Duodenal mucosa (tissue), 2 donors: ENCODE measurements around the gene CRYBG1.
"Not testable (repeated sequence)": the region's sequence is repeated elsewhere in the genome, so short reads cannot be mapped to it uniquely, and the experiment has no call there.

Experiments used
- H3K27ac ChIP-seq: one replicate; pipeline ENCODE4 v1.7.0; 2013; ENCODE audit warnings: low read depth, low read length
- H3K27me3 ChIP-seq, 2 donors: one replicate each; pipeline ENCODE4 v1.7.0; 2013; ENCODE audit warnings: low read length in 2 of 2, control low read depth in 1 of 2; ENCODE audit not compliant: insufficient read depth in 2 of 2, control insufficient read depth in 1 of 2
- H3K36me3 ChIP-seq, 2 donors: one replicate each; pipeline ENCODE4 v1.7.0; 2013; ENCODE audit warnings: low read length in 2 of 2, control low read depth in 1 of 2; ENCODE audit not compliant: insufficient read depth in 2 of 2, control insufficient read depth in 1 of 2
- H3K4me1 ChIP-seq, 2 donors: one replicate each; pipeline ENCODE4 v1.7.0; 2013; ENCODE audit warnings: low read length in 2 of 2, control low read depth in 1 of 2; ENCODE audit not compliant: insufficient read depth in 2 of 2, control insufficient read depth in 1 of 2
- H3K4me3 ChIP-seq, 2 donors: one replicate each; pipeline ENCODE4 v1.7.0; 2013; ENCODE audit warnings: low read length in 2 of 2, low read depth in 1 of 2
- H3K9ac ChIP-seq, 2 donors: one replicate each; pipeline ENCODE4 v1.7.0; 2013; ENCODE audit warnings: low read length in 2 of 2, low read depth in 1 of 2
- H3K9me3 ChIP-seq, 2 donors: one replicate each; pipeline ENCODE4 v1.7.0; 2013; ENCODE audit warnings: low read length in 2 of 2, control low read depth in 1 of 2; ENCODE audit not compliant: control insufficient read depth in 1 of 2

Gene CRYBG1

GRCh38 chr6:106555767-106556166 is 195.2 kb downstream of the CRYBG1 start:
- no peaks in the 10 kb centered on the region for H3K27me3 ChIP-seq
- H3K36me3 ChIP-seq = peaks cover 16 to 36% of the 10 kb centered on the region in 2 donors

DNA sequence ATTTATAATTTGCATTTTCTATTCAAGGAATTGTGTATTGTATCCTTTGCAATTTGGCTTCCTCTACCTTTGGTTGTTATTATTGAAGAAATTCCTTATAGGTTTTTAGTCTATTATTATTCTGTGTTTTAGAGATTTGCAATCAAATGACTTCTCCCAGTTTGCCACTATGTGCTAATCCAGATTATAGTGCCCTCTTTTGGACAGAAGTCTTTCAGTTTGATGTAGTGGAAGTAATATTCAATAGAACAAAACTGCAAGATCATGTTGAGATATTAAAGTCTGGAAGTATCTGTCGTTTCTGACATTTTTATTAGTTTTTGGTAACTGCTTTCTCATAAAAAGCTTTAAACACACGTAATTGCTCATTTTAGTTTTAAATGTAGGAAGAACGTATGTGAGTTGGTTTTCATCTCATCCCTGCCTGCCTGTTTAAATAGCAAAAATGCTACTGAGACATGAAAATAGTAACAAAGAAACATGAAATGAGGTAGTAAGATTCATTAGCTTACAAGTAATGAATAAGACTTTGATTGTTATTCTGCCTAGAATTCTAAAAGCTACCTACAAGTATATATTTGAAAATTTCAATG is 195.9 kb downstream of the CRYBG1 start:
- Histone ChIP-seq H3K4me3 (no peak overlapping the region), H3K9ac (no peak overlapping the region), H3K27me3 (no peaks in the 10 kb centered on the region), H3K36me3 (peaks cover 14 to 36% of the 10 kb centered on the region in 2 donors), H3K9me3 (no peaks in the 10 kb centered on the region), H3K27ac (no peak overlapping the region), H3K4me1 (no peaks in the 10 kb centered on the region)

More at GRCh38 chr6:106555767-106556166, 195.2 kb downstream of the CRYBG1 start:
- H3K4me1 ChIP-seq = no peaks in the 10 kb centered on the region
- no peak overlapping the region for H3K9ac ChIP-seq
- H3K9me3 ChIP-seq = no peaks in the 10 kb centered on the region
- no peak overlapping the region for H3K27ac ChIP-seq
- no peak overlapping the region for H3K4me3 ChIP-seq

- no peaks in the 10 kb centered on the region for H3K4me1 ChIP-seq
- H3K9me3 ChIP-seq = no peaks in the 10 kb centered on the region
- no peaks in the 10 kb centered on the region for H3K27me3 ChIP-seq
- H3K36me3 ChIP-seq = peaks cover 14 to 42% of the 10 kb centered on the region in 2 donors
- H3K9ac ChIP-seq = no peak overlapping the region
- no peak overlapping the region for H3K27ac ChIP-seq
- H3K4me3 ChIP-seq = no peak overlapping the region
These were observed 197.3 kb downstream of the CRYBG1 start for GRCh38 chr6:106557837-106558236.

- Histone ChIP-seq H3K36me3 (peaks cover 14 to 43% of the 10 kb centered on the region in 2 donors), H3K27me3 (no peaks in the 10 kb centered on the region), H3K27ac (no peak overlapping the region), H3K4me3 (no peak overlapping the region), H3K9me3 (no peaks in the 10 kb centered on the region), H3K9ac (no peak overlapping the region), H3K4me1 (no peaks in the 10 kb centered on the region)
These were observed 197.8 kb downstream of the CRYBG1 start for GRCh38 chr6:106558364-106558763.

DNA sequence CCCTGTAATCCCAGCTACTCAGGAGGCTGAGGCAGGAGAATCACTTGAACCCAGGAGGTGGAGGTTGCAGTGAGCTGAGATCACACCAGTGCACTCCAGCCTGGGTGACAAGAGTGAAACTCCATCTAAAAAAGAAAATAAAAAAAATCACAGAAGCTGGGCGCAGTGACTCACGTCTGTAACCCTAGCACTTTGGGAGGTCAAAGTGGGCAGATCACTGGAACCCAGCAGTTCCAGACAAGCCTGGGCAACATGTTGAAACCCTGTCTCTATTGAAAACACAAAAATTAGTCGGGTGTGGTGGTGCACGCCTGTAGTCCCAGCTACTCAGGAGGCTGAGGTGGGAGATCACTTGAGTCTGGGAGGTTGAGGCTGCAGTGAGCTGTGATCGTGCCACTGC is 199.1 kb downstream of the CRYBG1 start:
- H3K36me3 ChIP-seq = peaks cover 16 to 37% of the 10 kb centered on the region in 2 donors
- H3K4me3 ChIP-seq, H3K9ac ChIP-seq, H3K4me1 ChIP-seq, H3K27ac ChIP-seq, H3K27me3 ChIP-seq, H3K9me3 ChIP-seq: not testable (repeated sequence)

- peaks cover 0 to 3% of the 10 kb centered on the region in 2 donors for H3K4me1 ChIP-seq
- H3K4me3 ChIP-seq = no peak overlapping the region
- H3K9me3 ChIP-seq = no peaks in the 10 kb centered on the region
- no peak overlapping the region for H3K27ac ChIP-seq
- no peak overlapping the region for H3K9ac ChIP-seq
- no peaks in the 10 kb centered on the region for H3K27me3 ChIP-seq
- peaks cover 10 to 45% of the 10 kb centered on the region in 2 donors for H3K36me3 ChIP-seq
These were observed 200.6 kb downstream of the CRYBG1 start for GRCh38 chr6:106560996-106561685.

GRCh38 chr6:106561686-106562405 is 201.3 kb downstream of the CRYBG1 start:
- no peaks in the 10 kb centered on the region for H3K27me3 ChIP-seq
- H3K27ac ChIP-seq = no peak overlapping the region
- no peak overlapping the region for H3K4me3 ChIP-seq

GRCh38 chr6:106563614-106564013 is 203.1 kb downstream of the CRYBG1 start:
- H3K36me3 ChIP-seq = peaks cover 18 to 56% of the 10 kb centered on the region in 2 donors

More at GRCh38 chr6:106561686-106562405, 201.3 kb downstream of the CRYBG1 start:
- no peak overlapping the region for H3K9ac ChIP-seq
- peaks cover 10 to 45% of the 10 kb centered on the region in 2 donors for H3K36me3 ChIP-seq
- H3K4me1 ChIP-seq = peaks cover 0 to 3% of the 10 kb centered on the region in 2 donors
- no peaks in the 10 kb centered on the region for H3K9me3 ChIP-seq

DNA sequence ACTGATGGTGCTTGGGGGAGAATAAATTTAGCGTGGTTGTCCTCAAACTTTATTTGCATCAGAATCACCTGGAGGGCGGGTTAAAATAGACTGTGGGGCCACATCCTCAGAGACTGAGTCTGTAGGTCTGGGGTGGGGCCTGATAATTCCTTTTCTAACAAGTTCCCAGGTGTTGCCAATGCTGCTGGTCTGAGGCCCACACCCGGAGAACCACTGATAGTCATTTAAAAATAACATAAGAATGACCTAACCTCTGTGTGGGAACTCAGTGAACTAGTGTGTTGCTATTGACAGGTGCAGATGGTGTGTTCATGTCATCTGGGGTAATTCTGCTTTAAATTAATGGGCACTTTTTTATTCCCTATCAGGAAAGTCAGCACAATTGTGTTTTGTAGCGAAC is 204.0 kb downstream of the CRYBG1 start:
- H3K9ac ChIP-seq = no peak overlapping the region
- H3K4me1 ChIP-seq = peaks cover 0 to 3% of the 10 kb centered on the region in 2 donors
- no peak overlapping the region for H3K4me3 ChIP-seq
- no peaks in the 10 kb centered on the region for H3K9me3 ChIP-seq
- H3K27me3 ChIP-seq = no peaks in the 10 kb centered on the region
- peaks cover 21 to 56% of the 10 kb centered on the region in 2 donors for H3K36me3 ChIP-seq
- H3K27ac ChIP-seq = no peak overlapping the region

More at GRCh38 chr6:106563614-106564013, 203.1 kb downstream of the CRYBG1 start:
- Histone ChIP-seq H3K4me3 (no peak overlapping the region), H3K9me3 (no peaks in the 10 kb centered on the region), H3K27ac (no peak overlapping the region), H3K27me3 (no peaks in the 10 kb centered on the region), H3K4me1 (peaks cover 0 to 3% of the 10 kb centered on the region in 2 donors), H3K9ac (no peak overlapping the region)

DNA sequence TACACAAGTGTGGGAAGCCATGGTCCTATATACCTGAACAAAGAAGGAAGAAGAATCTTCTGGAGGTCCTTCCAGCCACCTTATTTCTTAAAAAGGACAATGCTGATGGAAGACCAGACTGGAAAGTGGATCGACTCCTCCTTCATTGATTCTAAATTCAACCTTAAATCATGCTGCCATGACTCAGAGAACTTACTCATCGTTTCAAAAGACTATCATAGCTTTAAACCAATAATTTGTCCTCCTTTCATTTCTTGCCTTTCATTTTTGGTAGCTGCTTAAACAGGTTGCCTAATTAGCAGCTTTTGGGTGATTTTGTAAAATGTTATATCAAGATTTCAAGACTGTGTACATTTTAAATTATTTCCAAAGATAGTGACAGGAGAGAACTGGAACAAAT is 208.0 kb downstream of the CRYBG1 start:
- H3K27me3 ChIP-seq = no peaks in the 10 kb centered on the region
- no peaks in the 10 kb centered on the region for H3K9me3 ChIP-seq
- peaks cover 0 to 3% of the 10 kb centered on the region in 2 donors for H3K4me1 ChIP-seq
- no peak overlapping the region for H3K4me3 ChIP-seq
- no peak overlapping the region for H3K27ac ChIP-seq
- peaks cover 20 to 46% of the 10 kb centered on the region in 2 donors for H3K36me3 ChIP-seq
- no peak overlapping the region for H3K9ac ChIP-seq
